ENCODE results near the gene PLPPR1. TPM values are rescaled to one million over a fixed set of nuclear protein-coding genes. Genes with fewer than 3 reads are reported as not detected.
A peak's percentile ranks its signal among the peaks of the same experiment; 100 is the strongest.

PLPPR1 gene
- total RNA-seq, 1 donor from 2014 or later: 0.29 TPM

DNA sequence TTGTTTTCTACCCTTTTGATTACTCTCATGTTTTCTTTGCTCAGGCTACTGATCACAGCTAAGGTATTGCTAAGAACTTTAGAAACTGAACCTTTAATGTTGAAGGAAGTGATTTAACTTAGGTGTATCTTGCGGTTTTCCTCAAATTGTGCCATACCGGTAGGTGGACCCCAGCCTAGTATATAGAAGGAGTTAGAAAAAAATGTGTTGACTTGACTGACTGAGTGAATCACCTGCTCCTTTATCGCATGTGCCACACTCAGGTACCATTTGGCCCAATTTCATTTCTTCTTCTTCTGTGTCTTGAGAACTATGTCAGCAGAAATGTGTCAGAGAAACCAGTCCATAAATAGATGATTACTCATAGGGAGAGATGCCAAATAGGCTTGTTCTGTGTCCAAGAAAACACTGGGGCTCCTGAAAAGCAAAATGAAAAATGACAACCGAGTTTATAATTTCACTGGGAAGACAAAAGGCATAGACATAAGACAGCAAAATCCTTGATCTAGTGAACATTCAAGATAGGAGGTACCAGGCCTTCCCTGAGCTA, 19.4 kb downstream of the PLPPR1 start:
- no peak for DNase-seq (ENCODE audit: low spot score)

DNA sequence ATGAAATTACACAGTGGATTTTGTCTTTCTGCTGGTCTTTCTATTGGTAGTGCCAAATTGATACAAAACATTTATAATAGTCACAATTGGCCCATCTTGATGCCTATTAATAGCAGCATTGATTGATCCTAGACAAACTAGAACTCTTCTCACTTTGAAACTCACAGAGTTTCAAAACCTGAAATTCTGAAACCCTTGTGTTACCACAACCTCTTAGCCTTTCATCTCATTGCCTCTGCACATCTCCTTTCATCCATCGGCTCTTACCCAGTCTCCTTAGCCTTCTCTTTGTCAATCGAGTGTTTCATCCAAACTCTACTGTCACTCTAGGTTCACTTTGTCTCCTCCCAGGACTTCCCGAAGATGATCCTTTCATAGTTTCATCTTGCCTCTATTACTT, 22.1 kb downstream of the PLPPR1 start:
- DNase-seq (ENCODE audit: low spot score): no peak

GRCh38 chr9:101054657-101055056, 26.1 kb downstream of the PLPPR1 start:
- DNase-seq (ENCODE audit: low spot score): no peak

- DNase-seq (ENCODE audit: low spot score): no peak
These were observed 27.0 kb downstream of the PLPPR1 start for GRCh38 chr9:101055516-101055915.

DNA sequence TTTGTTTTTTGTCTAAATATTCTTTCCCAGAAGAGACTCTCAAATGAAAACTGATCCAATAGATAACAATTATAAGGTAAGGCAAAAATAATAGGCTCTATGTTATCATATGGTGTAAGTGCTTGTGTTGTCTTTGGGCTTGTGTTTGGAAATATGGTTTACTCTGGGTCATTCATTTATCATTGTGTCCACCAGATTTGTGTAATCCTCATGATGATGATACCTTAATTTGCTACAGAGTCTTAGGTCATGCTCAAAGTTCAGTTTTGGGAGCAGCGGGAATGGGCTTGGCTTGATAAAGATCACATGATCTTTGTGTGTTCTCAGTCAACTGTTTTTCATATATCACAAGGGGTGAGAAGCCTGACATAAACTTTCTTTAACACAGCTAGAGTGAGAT, 34.2 kb downstream of the PLPPR1 start:
- no peak for DNase-seq (ENCODE audit: low spot score)

DNA sequence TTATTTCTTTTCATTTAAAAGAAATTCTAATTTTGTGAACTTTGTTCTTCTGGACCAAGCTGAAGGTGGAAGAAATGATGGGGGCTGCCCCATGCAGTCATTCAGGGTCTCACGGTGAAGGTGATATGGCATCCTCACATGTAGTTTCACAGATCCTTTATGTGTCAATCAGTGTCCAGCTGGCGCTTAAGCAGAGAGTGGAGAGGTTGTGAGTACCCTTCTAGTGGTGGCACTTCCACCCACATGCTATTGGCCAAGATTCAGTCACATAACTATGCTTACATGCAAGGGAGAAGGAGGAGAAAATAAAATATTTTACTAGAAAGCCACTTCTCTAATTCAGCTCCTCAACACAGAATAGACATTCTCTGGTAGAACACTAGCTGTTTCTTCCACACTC, 34.7 kb downstream of the PLPPR1 start:
- DNase-seq (ENCODE audit: low spot score): no peak

DNA sequence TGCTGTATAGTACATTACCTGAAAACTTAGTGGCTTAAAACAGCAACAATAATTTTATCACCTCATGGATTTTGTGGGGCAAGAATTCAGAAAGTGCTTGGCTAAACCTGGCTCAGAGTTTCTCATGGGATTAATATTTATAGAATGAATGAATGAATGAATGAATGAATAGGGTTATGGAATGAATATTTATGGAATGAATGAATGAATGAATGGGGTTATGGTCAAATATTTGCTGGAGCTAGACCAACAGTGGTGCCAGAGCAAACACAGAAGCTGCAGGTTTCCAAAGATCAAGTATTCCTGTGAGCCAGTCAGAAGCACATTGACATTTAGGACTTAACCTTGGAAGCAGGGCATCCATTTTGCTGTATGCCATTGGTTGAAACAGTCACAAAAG, 35.7 kb downstream of the PLPPR1 start:
- DNase-seq (ENCODE audit: low spot score): no peak

DNA sequence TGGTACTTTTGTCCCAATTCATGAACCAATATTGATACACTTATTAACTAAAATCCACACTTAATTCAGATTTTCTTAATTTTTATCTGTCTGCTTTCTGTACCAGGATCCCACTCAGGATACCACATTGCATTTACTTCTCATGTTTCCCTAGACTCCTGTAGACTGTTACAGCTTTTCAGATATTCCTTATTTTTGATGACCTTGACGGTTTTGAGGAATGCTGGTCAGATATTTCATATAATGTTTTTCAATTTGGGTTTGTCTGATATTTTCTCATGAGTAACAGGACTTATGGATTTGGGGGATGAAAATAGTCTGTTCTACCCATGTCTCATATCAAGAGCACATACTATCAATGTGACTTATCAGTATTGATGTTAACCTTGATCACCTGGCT, 37.4 kb downstream of the PLPPR1 start:
- DNase-seq (ENCODE audit: low spot score): no peak

GRCh38 chr9:101068696-101069095, 40.2 kb downstream of the PLPPR1 start:
- no peak for DNase-seq (ENCODE audit: low spot score)

DNA sequence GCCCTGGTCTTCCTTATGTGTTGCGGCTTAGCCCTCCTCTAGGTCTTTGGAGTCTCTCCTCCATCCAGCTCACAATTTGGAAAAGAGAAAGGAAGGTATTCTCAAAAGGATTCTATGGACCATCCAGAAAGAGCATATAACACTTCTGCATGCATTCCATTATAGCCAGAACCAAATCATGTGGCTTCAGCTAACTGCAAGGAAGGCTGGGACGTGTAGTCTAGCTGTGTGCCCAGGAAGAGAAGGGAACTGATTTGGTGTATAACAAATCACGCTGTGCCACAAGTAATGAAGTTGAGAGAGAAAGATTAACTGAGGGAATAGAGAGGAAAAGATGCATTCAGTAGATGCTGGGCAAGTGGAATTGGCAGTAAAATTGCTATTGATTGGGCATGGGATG, 43.7 kb downstream of the PLPPR1 start:
- no peak for DNase-seq (ENCODE audit: low spot score)

DNA sequence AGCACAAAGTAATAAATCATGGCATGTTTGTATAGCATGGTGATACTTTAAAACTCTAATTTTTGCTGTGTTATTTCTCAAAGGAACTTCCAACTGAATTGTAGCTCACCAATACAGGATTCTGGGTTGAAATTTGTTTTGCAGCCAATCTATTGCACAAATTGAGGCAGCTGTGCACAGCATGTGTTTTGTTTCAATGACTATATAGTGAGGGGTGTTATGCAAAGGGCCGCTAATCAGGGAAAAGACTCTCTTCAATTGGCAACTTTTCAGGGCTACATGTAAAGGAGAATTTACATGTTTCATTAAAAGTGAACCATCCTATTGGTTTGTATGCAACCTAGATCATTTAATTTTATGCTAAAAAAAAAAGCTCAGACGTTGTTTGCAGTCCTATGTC, 44.6 kb downstream of the PLPPR1 start:
- no peak for DNase-seq (ENCODE audit: low spot score)

GRCh38 chr9:101081641-101082040, 53.1 kb downstream of the PLPPR1 start:
- DNase-seq (ENCODE audit: low spot score): no peak

GRCh38 chr9:101083448-101084202, 55.1 kb downstream of the PLPPR1 start:
- no peak for DNase-seq (ENCODE audit: low spot score)

- DNase-seq (ENCODE audit: low spot score): no peak
These were observed 58.9 kb downstream of the PLPPR1 start for GRCh38 chr9:101087426-101087825.

- DNase-seq (ENCODE audit: low spot score): no peak
These were observed 64.4 kb downstream of the PLPPR1 start for GRCh38 chr9:101092922-101093321.

DNA sequence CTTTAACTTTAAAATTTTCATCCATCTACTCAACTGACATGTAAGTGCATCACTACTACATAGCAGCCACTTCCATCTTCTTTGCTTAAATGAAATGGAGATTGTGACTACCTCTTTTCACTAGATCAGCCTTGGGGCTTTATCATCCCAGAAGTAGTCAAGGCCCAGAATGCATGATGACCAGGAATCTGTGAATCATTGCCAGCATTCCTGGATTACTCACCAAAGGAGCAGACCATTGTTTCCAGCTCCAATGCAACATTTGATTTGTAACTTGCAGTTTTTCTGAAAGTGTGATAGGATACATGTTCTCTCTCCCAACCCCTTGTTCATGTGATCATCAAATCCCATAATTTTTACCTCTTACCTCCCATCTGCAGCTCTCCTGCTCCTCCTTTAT, 65.1 kb downstream of the PLPPR1 start:
- DNase-seq (ENCODE audit: low spot score): peak; percentile 45

- no peak for DNase-seq (ENCODE audit: low spot score)
These were observed 66.2 kb downstream of the PLPPR1 start for GRCh38 chr9:101094686-101095085.

DNA sequence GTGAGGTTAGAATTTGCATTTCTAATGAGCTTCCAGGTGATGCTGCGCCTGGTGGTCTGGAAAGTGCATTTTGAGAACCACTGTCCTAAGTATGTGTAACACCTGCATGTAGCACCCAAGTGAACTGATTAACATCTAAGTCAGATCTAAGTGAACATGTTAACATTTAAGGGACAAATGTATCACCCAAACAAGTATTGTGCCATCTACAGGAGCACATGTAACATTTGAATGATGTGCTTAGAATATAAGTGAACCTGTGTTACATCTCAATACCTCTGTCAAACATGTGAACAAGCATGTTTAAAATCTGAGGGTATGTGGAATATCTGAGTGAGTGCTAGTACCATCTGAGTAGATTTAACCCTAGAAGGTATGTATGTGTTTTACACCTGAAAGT, 68.7 kb downstream of the PLPPR1 start:
- DNase-seq (ENCODE audit: low spot score): no peak

GRCh38 chr9:101098392-101098791, 69.9 kb downstream of the PLPPR1 start:
- DNase-seq (ENCODE audit: low spot score): no peak

DNA sequence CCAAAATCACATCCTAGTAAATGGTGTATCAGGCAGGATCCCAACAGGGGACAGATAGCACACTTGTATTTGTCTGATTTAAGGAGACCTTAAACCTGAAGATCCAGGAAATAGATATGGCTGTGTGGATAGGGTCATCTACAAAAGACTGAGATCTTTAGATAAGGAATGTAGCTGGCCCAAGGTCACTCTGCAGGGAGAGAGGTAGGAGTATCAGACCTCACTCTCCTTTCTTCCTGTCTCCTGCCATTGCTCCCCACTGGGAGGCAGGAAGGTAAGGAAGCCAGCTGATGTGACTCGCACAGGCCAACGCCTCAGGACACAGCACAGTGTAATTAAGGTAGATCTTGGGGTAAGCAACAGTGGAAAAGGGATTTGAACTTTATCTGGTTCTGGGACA, 85.8 kb downstream of the PLPPR1 start:
- no peak for DNase-seq (ENCODE audit: low spot score)

GRCh38 chr9:101115102-101115501, 86.6 kb downstream of the PLPPR1 start:
- no peak for DNase-seq (ENCODE audit: low spot score)

DNA sequence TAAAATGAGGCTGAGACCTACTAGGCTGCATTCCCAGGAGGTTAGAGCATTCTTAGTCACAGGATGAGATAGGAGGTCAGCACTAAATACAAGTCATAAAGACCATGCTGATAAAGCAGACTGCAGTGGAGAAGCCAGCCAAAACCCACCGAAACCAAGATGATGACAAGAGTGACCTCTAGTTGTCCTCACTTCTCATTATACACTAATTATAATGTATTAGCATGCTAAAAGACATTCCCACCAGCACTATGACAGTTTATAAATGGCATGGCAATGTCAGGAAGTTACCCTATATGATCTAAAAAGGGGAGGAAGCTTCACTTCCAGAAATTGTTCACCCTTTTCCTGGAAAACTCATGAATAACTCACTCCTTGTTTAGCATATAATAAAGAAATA, 88.6 kb downstream of the PLPPR1 start:
- DNase-seq (ENCODE audit: low spot score): no peak

GRCh38 chr9:101119206-101119819, 90.8 kb downstream of the PLPPR1 start:
- DNase-seq (ENCODE audit: low spot score): peak; percentile 63

All from mucosa of gallbladder (tissue), 1 donor.